ENCODE results near the gene USP48.

DNA sequence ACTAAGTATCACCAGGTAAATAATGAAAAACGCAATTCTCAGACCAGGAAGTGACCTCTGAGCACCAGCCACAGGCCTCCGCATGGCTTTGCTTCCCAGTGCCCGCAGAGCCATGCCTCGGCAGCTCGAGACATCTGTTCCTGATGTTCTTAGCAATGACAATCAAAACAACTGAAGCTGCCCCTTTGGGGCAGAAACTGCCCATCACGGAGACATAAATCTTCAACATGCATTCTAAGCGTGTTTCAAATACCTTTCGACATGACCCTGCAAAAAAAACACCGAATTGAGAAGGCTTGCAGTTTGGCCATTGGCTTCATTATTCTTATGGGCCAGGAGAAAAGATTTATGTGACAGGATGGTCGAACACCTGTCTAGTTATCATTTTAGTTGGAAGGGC is 108.0 kb downstream of the USP48 start:
- TF ChIP-seq SP1 (IDR thresholded peaks at IDR 0.05) (no peak), FOXM1 (IDR thresholded peaks at IDR 0.05; ENCODE audit: borderline replicate concordance) (no peak), L3MBTL2 (conservative IDR thresholded peaks at IDR 0.05) (no peak), ZNF384 (IDR thresholded peaks at IDR 0.05) (no peak), FOXA1 (IDR thresholded peaks at IDR 0.05) (no peak), SUZ12 (IDR thresholded peaks at IDR 0.05) (no peak), ELF4 (IDR thresholded peaks at IDR 0.05) (no peak), TARDBP (IDR thresholded peaks at IDR 0.05) (no peak), BHLHE40 (IDR thresholded peaks at IDR 0.05; ENCODE audit: borderline replicate concordance) (no peak), LEF1 (IDR thresholded peaks at IDR 0.05; ENCODE audit: borderline replicate concordance) (no peak)
- TF ChIP-seq, protein P1, sequence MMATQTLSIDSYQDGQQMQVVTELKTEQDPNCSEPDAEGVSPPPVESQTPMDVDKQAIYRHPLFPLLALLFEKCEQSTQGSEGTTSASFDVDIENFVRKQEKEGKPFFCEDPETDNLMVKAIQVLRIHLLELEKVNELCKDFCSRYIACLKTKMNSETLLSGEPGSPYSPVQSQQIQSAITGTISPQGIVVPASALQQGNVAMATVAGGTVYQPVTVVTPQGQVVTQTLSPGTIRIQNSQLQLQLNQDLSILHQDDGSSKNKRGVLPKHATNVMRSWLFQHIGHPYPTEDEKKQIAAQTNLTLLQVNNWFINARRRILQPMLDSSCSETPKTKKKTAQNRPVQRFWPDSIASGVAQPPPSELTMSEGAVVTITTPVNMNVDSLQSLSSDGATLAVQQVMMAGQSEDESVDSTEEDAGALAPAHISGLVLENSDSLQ (IDR thresholded peaks at IDR 0.05), result no peak
